Epithelial cell of esophagus (primary cell): Measurements from ENCODE around the gene KIFC1.

Experiments
- DNase-seq: peaks from one replicate; pipeline ENCODE4 v3.0.0; 2010; ENCODE audit warnings: low read depth
- H3K4me3 ChIP-seq: 2 replicates; pipeline ENCODE4 v1.5.1; 2011; ENCODE audit warnings: mild to moderate bottlenecking, low read length, control low read depth
- CTCF ChIP-seq: IDR thresholded peaks from 2 replicates; pipeline ENCODE4 v1.5.1; 2011; ENCODE audit warnings: low read depth, mild to moderate bottlenecking, low read length, control low read depth, inconsistent platforms; ENCODE audit not compliant: insufficient read depth; ENCODE audit errors: missing control alignments

Gene KIFC1

GRCh38 chr6:33455051-33455450 is 63.4 kb downstream of the KIFC1 start:
- TF ChIP-seq CTCF, result no peak
- DNase-seq, result no peak
- peak overlapping the region; percentile 95 for H3K4me3 ChIP-seq

GRCh38 chr6:33456156-33456555 is 64.5 kb downstream of the KIFC1 start:
- no peak for DNase-seq

GRCh38 chr6:33458676-33459075 is 67.1 kb downstream of the KIFC1 start:
- H3K4me3 ChIP-seq, result no peak overlapping the region
- DNase-seq, result no peak
- no peak for TF ChIP-seq CTCF

More at GRCh38 chr6:33456156-33456555, 64.5 kb downstream of the KIFC1 start:
- no peak for TF ChIP-seq CTCF
- no peak overlapping the region for H3K4me3 ChIP-seq

- no peak for DNase-seq
- H3K4me3 ChIP-seq, result no peak overlapping the region
- no peak for TF ChIP-seq CTCF
Measured at GRCh38 chr6:33459226-33459625, 67.6 kb downstream of the KIFC1 start.
